WERI-Rb-1 (cell line): ENCODE results near the gene TTC4.

ENCODE experiments used
- DNase-seq: peaks from one replicate; pipeline ENCODE4 v3.0.0-alpha.2; 2020
- H3K27ac ChIP-seq: fragments of 250-450 bp; sonication (Bioruptor Pico); 2 replicates; pipeline ENCODE4 v1.5.1; 2020; ENCODE audit warnings: mild to moderate bottlenecking, moderate library complexity
- H3K27me3 ChIP-seq: fragments of 250-450 bp; sonication (Bioruptor Pico); 2 replicates; pipeline ENCODE4 v1.5.1; 2021; ENCODE audit warnings: mild to moderate bottlenecking, low read depth, moderate library complexity; ENCODE audit not compliant: insufficient read depth, severe bottlenecking
- H3K36me3 ChIP-seq: fragments of 250-450 bp; sonication (Bioruptor Pico); 2 replicates; pipeline ENCODE4 v1.5.1; 2020; ENCODE audit warnings: mild to moderate bottlenecking, moderate library complexity
- H3K4me3 ChIP-seq: 2 replicates; pipeline ENCODE4 v1.5.1; 2011; ENCODE audit warnings: low read depth, mild to moderate bottlenecking, control low read depth, low read length
- H3K9me3 ChIP-seq: fragments of 250-450 bp; sonication (Bioruptor Pico); 2 replicates; pipeline ENCODE4 v1.5.1; 2021; ENCODE audit warnings: mild to moderate bottlenecking, moderate library complexity; ENCODE audit not compliant: severe bottlenecking
- TF ChIP-seq, protein P1 (sequence below): IDR thresholded peaks from 2 replicates; pipeline ENCODE4 v1.5.1; 2011; ENCODE audit warnings: low read depth, mild to moderate bottlenecking, control low read depth, inconsistent platforms, low read length

TTC4 gene

GRCh38 chr1:54728027-54728426 is 12.4 kb downstream of the TTC4 start:
- Histone ChIP-seq H3K27me3 (no peaks in the 10 kb centered on the region), H3K9me3 (no peaks in the 10 kb centered on the region), H3K27ac (no peak overlapping the region), H3K4me3 (no peak overlapping the region), H3K36me3 (peaks cover 36% of the 10 kb centered on the region)
- TF ChIP-seq, protein P1, sequence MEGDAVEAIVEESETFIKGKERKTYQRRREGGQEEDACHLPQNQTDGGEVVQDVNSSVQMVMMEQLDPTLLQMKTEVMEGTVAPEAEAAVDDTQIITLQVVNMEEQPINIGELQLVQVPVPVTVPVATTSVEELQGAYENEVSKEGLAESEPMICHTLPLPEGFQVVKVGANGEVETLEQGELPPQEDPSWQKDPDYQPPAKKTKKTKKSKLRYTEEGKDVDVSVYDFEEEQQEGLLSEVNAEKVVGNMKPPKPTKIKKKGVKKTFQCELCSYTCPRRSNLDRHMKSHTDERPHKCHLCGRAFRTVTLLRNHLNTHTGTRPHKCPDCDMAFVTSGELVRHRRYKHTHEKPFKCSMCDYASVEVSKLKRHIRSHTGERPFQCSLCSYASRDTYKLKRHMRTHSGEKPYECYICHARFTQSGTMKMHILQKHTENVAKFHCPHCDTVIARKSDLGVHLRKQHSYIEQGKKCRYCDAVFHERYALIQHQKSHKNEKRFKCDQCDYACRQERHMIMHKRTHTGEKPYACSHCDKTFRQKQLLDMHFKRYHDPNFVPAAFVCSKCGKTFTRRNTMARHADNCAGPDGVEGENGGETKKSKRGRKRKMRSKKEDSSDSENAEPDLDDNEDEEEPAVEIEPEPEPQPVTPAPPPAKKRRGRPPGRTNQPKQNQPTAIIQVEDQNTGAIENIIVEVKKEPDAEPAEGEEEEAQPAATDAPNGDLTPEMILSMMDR, result no peak
- no peak for DNase-seq

GRCh38 chr1:54736685-54737084 is 21.0 kb downstream of the TTC4 start:
- Histone ChIP-seq H3K36me3 (peaks cover 49% of the 10 kb centered on the region), H3K9me3 (no peaks in the 10 kb centered on the region), H3K27me3 (no peaks in the 10 kb centered on the region), H3K27ac (no peak overlapping the region), H3K4me3 (no peak overlapping the region)
- TF ChIP-seq, protein P1, result no peak
- no peak for DNase-seq

GRCh38 chr1:54738244-54738643 is 22.6 kb downstream of the TTC4 start:
- Histone ChIP-seq H3K9me3 (no peaks in the 10 kb centered on the region), H3K27me3 (no peaks in the 10 kb centered on the region), H3K27ac (no peak overlapping the region), H3K36me3 (peaks cover 52% of the 10 kb centered on the region), H3K4me3 (no peak overlapping the region)
- no peak for DNase-seq
- TF ChIP-seq, protein P1, result no peak

DNA sequence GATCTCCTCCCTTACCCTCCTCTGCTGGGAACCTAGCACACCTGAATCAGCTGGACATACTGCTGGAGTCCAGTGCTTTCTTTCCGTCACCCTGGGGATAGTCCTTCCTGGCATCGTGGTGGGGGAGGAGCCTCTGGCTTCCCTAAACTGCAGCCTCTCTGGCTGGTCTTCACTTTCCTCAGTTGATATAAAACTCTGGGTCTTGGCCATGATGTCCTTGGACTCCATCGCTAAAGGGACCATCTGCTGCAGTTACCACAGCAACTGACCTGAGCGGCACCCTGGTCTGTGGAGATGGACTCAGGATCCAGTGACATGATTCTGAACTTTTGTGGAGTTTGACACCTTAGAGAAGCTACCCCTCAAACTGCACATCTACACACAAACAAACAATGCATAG is 25.9 kb downstream of the TTC4 start:
- Histone ChIP-seq H3K9me3 (no peaks in the 10 kb centered on the region), H3K4me3 (no peak overlapping the region), H3K27me3 (no peaks in the 10 kb centered on the region), H3K27ac (no peak overlapping the region), H3K36me3 (peaks cover 40% of the 10 kb centered on the region)
- TF ChIP-seq, protein P1, result no peak
- no peak for DNase-seq

- H3K27me3 ChIP-seq, result no peaks in the 10 kb centered on the region
- no peak overlapping the region for H3K27ac ChIP-seq
- DNase-seq, result no peak
- H3K9me3 ChIP-seq, result no peaks in the 10 kb centered on the region
- TF ChIP-seq, protein P1, result no peak
- no peak overlapping the region for H3K4me3 ChIP-seq
- H3K36me3 ChIP-seq, result peaks cover 38% of the 10 kb centered on the region
These were observed 26.6 kb downstream of the TTC4 start for GRCh38 chr1:54742282-54742681.

DNA sequence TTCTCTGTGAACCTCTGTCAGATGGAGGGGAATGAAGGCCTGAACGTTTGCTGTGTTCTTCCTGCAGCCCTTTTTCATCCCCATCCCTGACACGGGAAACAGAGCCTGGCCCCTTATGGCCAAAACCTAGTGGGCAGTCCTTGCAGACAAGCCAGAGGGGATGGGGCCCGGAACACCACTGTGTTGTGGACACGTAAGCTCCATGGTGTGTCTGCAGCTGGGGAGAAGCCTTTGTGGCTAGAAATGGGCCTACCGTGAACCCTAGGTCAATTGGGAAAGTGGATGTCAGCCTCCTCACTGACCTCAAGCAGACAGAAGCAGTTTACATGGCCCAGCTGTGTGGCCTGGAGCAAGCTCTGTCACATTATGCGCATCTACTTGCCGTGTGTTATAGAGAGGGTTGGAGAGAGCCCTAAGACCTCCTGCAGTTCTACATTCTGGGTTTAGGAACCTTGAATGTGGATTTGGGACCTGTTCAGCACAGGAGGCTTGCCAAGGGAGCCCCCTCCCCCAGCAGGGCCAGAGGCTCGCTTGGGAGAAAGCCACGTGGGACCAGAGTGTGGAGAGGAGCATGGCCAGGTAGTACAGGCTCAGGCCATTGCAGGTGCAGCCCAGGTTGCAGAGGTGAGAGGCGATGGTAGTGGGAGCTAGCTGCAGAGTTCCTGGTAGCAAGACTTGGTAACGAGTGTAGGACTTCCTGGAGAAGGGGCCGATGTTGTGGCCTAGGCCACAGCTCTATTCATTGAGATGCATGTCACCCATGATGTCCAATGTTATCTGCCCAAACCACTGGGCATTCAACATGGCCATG is 28.0 kb downstream of the TTC4 start:
- no peaks in the 10 kb centered on the region for H3K27me3 ChIP-seq
- no peak overlapping the region for H3K4me3 ChIP-seq
- H3K36me3 ChIP-seq, result peaks cover 26% of the 10 kb centered on the region
- H3K27ac ChIP-seq, result no peak overlapping the region
- H3K9me3 ChIP-seq, result no peaks in the 10 kb centered on the region
- TF ChIP-seq, protein P1, result no peak
- DNase-seq, result no peak
